Epithelial cell of proximal tubule (primary cell): ENCODE results near the gene ATG16L2. TPM values are rescaled to one million over a fixed set of nuclear protein-coding genes. Genes with fewer than 3 reads are reported as not detected.

Source experiments
- DNase-seq: peaks from one replicate; pipeline ENCODE4 v3.0.0-alpha.2; 2011; ENCODE audit warnings: low read depth
- H3K4me3 ChIP-seq: 2 replicates; pipeline ENCODE4 v1.5.1; 2011; ENCODE audit warnings: low read depth, mild to moderate bottlenecking, low read length
- total RNA-seq: library from RNA; depleted of rRNA; stranded (reverse); fragments of >200 nt; gene quantifications from 2 replicates; pipeline ENCODE4 v1.2.3, GENCODE V29; 2015
- TF ChIP-seq, protein P1 (sequence below): conservative IDR thresholded peaks from 2 replicates; pipeline ENCODE4 v1.5.1; 2012; ENCODE audit warnings: low read depth, mild to moderate bottlenecking, low read length

Gene ATG16L2
- total RNA-seq, 1 donor from 2014 or later = 40.1 TPM

DNA sequence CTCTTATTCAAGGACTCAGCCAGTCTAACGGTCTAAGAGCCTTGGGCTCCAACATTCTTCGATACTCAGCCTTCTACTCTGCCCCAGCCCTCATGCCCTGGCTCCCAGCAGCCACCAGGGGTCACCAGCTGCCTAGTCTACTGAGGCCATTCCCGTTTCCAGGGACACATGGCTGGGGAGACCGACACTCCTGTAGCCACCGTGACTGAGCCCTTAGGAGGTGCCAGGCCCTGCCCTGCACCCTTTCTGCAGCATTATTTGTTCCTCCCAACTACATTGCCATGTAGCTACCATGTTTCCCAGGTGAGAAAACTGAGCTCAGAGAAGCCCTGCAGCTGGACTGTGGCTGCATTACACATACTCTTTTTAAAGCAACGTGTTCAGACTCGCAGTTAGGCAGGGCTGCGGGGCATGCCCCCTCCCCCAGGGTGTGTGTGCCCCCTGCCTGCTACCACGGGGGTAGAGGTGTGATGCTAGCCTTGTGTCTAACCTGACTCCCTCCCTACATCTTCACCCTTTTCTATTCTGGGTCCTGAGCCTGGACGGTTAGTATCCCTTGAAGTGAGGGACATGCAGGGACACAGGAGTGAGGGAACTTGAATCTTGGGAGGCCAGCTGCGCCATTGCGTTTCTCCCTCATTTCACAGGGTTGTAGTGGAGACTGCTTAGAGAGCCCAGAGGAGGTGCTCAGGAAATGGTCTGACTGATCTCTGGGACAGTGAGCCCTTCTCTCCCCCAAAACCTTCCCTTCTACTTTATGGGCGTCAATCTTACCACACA, 17.5 kb downstream of the ATG16L2 start:
- TF ChIP-seq, protein P1, sequence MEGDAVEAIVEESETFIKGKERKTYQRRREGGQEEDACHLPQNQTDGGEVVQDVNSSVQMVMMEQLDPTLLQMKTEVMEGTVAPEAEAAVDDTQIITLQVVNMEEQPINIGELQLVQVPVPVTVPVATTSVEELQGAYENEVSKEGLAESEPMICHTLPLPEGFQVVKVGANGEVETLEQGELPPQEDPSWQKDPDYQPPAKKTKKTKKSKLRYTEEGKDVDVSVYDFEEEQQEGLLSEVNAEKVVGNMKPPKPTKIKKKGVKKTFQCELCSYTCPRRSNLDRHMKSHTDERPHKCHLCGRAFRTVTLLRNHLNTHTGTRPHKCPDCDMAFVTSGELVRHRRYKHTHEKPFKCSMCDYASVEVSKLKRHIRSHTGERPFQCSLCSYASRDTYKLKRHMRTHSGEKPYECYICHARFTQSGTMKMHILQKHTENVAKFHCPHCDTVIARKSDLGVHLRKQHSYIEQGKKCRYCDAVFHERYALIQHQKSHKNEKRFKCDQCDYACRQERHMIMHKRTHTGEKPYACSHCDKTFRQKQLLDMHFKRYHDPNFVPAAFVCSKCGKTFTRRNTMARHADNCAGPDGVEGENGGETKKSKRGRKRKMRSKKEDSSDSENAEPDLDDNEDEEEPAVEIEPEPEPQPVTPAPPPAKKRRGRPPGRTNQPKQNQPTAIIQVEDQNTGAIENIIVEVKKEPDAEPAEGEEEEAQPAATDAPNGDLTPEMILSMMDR = peak; percentile 96
- DNase-seq = no peak
- no peak overlapping the region for H3K4me3 ChIP-seq

DNA sequence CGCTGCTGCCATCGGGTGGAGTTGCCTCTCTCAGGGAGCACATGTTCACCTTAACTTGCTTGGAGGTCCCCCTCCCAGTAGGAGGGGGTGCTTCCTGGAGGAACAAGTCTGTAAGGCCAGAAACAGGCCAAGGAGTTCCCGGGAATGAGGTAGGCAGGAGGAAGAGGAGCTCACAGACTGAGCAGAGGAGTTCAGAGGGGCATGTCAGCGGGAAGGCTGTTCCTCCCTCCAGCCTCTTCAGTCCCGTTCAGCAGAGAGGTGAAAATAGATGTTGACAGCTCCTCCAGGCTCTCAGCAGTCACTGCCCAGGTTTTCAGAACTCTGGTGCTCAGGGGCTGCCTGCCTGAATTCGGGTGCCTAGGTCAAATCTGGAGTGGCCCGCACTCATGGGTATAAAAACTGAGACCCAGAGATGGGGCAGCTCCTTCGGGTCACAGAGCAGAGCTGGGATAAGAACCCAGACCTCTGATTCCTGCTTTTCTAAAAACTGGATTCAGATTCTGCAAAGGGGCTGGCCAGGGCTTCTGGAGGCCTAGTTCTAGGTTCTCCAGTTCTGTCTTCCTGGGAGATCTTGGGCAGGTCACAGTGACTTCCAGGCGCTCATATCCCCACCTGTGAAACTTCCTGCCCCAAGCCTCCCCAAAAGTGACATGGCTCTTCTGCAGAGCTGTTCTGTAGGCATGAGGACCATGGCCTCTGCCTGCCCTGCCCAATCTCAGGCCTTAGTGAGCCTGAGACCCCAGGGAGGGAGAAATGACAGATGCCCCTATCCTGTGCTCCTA, 18.3 kb downstream of the ATG16L2 start:
- no peak for DNase-seq
- H3K4me3 ChIP-seq = no peak overlapping the region
- TF ChIP-seq, protein P1 = no peak

DNA sequence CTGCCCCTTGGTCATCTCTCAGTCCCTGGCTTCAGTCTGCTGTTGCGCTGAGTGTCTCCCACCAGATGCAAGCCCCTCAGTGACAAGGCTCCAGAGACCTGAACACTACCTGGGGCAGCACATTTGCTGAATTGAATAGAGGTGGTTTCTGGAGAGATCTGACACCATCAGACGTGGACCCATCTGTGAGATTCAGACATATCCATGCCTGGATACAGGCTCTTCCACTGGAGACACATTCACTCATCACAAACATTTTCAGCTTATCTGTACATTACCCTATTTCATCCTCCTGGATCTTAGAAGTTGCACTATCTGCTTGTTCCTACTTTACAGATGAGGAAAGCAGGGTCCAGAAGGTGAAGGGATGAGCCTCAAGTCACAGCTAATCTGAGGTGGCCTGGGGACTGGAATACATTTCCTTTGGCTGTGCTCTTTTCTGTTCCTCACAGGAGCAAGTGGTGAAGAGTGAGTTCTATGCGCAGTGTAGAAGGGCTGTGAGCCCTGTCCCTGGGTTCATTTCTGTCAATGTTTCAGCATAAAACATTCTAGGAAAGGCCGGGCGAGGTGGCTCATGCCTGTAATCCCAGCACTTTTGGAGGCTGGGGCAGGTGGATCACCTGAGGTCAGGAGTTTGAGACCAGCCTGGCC, 19.0 kb downstream of the ATG16L2 start:
- DNase-seq = no peak
- no peak overlapping the region for H3K4me3 ChIP-seq
- TF ChIP-seq, protein P1 = no peak

DNA sequence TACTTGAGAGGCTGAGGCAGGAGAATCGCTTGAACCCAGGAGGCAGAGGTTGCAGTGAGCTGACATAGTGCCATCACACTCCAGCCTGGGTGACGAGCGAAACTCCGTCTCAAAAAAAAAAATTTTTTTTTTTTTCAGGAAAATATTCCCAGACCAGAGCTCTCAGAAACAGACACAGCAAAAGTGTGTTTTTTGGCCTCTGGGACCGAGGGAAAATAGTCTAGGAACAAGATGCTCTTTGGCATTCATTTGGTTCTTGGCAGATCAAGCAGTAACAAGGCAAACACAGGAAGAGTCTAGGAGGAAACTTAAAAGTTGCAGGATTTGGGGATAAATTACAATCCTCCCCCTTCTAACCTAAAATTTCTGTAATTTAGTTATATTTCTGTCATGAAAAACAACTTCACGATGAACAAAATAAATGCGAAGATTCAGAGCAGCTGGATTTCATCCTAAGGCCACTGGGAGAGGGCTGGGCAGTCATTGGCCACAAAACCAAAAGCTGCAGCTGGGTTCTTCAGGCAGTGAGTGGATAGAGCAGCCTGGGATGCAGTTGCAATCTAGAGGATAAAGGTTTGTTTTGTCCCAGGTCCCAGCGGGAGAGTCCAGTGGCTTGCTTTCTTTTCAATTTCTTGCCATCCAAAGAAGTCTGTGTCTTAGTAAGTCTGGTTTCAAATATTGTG, 19.7 kb downstream of the ATG16L2 start:
- no peak overlapping the region for H3K4me3 ChIP-seq
- DNase-seq = no peak
- TF ChIP-seq, protein P1 = no peak

DNA sequence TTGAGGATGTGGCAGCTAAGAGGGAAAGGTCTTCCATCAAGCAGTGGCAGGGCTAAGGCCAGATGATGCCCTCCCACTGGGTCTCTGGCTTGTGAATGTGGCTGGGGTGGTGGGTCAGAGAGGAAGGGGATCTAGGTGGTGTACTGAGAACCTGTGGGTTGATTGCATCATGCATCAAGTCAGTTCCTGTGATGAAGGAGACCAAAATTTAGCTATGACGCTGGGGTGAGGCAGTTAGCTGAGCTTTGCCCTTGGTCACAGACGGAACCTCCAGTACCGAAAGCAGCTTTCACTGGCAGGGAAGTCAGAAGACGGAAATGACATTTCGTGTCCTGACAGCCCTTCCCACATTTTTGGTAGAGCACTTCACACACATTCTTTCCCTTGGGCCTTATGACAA, 20.7 kb downstream of the ATG16L2 start:
- TF ChIP-seq, protein P1 = no peak

DNA sequence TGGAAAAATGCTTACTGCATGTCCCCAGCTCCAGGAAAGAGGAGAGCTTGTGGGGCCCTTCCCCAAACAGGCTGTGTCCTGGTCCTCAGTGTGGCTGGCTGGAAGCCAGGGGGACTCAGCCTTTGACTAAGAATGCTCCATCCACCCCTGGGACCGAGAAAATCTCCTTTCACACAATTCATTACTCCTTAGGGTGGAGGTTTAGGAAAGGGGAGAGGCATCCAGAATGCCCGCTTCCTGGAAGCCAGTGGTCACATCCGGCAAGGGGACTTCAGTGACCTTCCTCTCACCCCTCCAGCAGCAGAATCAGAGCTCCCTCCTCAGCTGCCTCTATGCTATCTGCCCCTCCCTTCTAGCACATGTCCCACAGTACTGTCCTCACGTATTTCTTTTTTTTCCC, 21.9 kb downstream of the ATG16L2 start:
- H3K4me3 ChIP-seq = no peak overlapping the region
- TF ChIP-seq, protein P1 = no peak
- no peak for DNase-seq

More for the DNA sequence above, 20.7 kb downstream of the ATG16L2 start:
- DNase-seq = no peak
- no peak overlapping the region for H3K4me3 ChIP-seq
